ACC112 (cell line): ENCODE measurements around the gene ABCB6.

Source experiments
- H2AFZ ChIP-seq: fragments of 200-600 bp; sonication (generic); one replicate; pipeline ENCODE4 v1.6.0; 2017; ENCODE audit warnings: antibody characterized with exemption, low read length; ENCODE audit not compliant: unreplicated experiment
- H3K27ac ChIP-seq: fragments of 200-600 bp; sonication (generic); 2 replicates; pipeline ENCODE4 v1.5.1; 2014; ENCODE audit warnings: low read depth, mild to moderate bottlenecking, antibody characterized with exemption, low read length, moderate library complexity
- H3K27me3 ChIP-seq: fragments of 200-600 bp; sonication (generic); 2 replicates; pipeline ENCODE4 v1.6.1; 2014; ENCODE audit warnings: mild to moderate bottlenecking, antibody characterized with exemption, low read length, moderate library complexity, mixed read lengths; ENCODE audit not compliant: insufficient read depth
- H3K36me3 ChIP-seq: fragments of 200-600 bp; sonication (generic); 2 replicates; pipeline ENCODE4 v1.6.1; 2016; ENCODE audit warnings: mild to moderate bottlenecking, antibody characterized with exemption, low read length, moderate library complexity, mixed read lengths; ENCODE audit not compliant: insufficient read depth
- H3K4me1 ChIP-seq: fragments of 200-600 bp; sonication (generic); one replicate; pipeline ENCODE4 v1.6.1; 2016; ENCODE audit warnings: low read length, mixed read lengths; ENCODE audit not compliant: insufficient read depth, unreplicated experiment, control insufficient read depth
- H3K4me3 ChIP-seq: fragments of 200-600 bp; sonication (generic); 2 replicates; pipeline ENCODE4 v1.5.1; 2014; ENCODE audit warnings: mild to moderate bottlenecking, low read depth, low read length
- H3K79me2 ChIP-seq: fragments of 200-600 bp; sonication (generic); one replicate; pipeline ENCODE4 v1.6.0; 2016; ENCODE audit warnings: low read length; ENCODE audit not compliant: control insufficient read depth, unreplicated experiment, insufficient read depth

The ABCB6 gene

DNA sequence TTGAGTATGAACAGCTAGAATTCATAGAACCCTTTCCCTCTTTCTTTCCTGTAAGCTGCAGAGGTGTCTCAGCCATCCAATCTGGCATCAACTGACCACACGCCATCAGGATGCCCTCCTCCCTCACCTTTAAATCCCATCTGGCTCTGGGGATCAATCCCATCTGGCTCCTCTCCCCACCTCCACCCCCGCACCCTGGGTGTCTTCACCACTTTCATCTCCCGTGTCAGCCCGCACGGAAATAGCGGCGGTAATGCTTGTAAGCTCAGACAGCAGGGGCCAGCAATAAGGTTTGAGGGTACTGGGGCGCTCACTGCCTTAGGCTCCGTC lies 33.8 kb upstream of the ABCB6 start:
- no peaks in the 10 kb centered on the region for H3K27me3 ChIP-seq
- H3K27ac ChIP-seq = peak overlapping the region; percentile 3; the same call in 1 of the 2 replicates
- peaks cover 41% of the 10 kb centered on the region for H3K4me1 ChIP-seq
- peaks cover 24% of the 10 kb centered on the region for H3K79me2 ChIP-seq
- peak overlapping the region; percentile 90 for H3K4me3 ChIP-seq
- peak overlapping the region; percentile 13 for H2AFZ ChIP-seq
- H3K36me3 ChIP-seq = peaks cover 8% of the 10 kb centered on the region; the same call in 1 of the 2 replicates

DNA sequence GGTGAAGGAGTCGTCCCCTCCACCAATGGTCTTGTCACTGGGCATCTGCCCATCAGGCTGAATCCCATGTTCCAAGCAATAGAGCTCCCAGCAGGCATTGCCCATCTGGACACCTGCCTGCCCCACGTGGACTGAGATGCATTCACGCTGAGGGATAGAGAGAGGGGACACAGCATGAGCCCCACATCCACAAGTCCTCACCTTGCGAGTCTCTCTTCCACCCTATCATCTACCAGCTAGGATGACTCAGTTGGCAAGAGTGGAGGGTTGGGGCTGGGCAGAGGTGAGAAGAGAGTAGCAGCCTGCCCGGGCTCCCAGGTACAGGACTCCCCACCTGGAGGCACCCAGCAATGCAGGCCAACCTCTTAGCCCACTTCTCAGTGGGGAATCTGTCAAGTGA lies 33.3 kb upstream of the ABCB6 start:
- no peak overlapping the region for H2AFZ ChIP-seq
- H3K4me1 ChIP-seq = peaks cover 41% of the 10 kb centered on the region
- peaks cover 28% of the 10 kb centered on the region for H3K79me2 ChIP-seq
- H3K36me3 ChIP-seq = peaks cover 8% of the 10 kb centered on the region; the same call in 1 of the 2 replicates
- H3K27me3 ChIP-seq = no peaks in the 10 kb centered on the region
- peak overlapping the region; percentile 90 for H3K4me3 ChIP-seq
- H3K27ac ChIP-seq = no peak overlapping the region

DNA sequence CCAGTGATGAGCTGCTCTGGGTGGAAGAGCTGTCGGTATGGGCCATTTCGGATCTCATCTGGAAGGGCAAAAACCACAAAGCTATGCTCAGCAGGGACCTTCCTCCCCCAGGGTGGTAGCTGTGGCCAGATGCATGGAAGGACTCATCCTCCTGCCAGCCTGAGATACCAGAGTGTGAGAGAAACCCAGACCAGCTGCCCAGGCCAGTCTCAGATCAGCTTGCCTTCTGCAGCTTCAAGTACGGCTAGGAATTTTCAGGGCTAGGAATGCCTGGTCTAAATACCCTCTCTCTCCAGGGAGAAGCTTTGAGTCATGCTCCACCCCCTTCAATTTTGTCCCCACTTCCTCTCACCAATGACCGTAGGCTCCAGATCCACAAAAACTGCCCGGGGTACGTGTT lies 32.9 kb upstream of the ABCB6 start:
- no peak overlapping the region for H3K27ac ChIP-seq

DNA sequence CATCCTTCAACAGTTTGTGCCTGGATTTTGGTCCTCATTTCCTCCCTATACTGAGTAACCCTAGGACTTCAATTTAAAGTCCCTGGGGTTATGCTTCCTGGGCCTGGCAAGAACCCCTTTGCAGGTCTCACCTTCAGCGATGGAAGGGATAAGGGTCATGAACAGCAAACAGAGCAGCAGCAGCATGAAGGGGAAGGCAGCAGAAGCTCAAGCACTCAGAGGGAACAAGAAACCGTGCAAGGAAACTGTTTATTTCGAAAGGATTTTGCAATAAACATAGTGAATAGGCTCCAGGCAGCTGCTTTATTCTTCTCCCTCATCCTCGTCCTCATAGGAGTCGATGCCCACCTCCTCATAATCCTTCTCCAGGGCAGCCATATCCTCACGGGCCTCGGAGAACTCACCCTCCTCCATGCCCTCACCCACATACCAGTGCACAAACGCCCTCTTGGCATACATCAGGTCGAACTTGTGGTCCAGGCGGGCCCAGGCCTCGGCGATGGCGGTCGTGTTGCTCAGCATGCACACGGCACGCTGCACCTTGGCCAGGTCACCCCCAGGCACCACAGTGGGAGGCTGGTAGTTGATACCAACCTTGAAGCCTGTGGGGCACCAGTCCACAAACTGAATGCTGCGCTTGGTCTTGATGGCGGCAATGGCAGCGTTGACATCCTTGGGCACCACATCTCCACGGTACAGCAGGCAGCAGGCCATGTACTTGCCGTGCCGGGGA lies 31.5 kb upstream of the ABCB6 start:
- H3K27ac ChIP-seq = peak overlapping the region; percentile 88

More for the DNA sequence above, 32.9 kb upstream of the ABCB6 start:
- Histone ChIP-seq H3K27me3 (no peaks in the 10 kb centered on the region), H2AFZ (no peak overlapping the region), H3K4me3 (peak overlapping the region; percentile 90), H3K4me1 (peaks cover 44% of the 10 kb centered on the region), H3K36me3 (peaks cover 8% of the 10 kb centered on the region; the same call in 1 of the 2 replicates), H3K79me2 (peaks cover 31% of the 10 kb centered on the region)

DNA sequence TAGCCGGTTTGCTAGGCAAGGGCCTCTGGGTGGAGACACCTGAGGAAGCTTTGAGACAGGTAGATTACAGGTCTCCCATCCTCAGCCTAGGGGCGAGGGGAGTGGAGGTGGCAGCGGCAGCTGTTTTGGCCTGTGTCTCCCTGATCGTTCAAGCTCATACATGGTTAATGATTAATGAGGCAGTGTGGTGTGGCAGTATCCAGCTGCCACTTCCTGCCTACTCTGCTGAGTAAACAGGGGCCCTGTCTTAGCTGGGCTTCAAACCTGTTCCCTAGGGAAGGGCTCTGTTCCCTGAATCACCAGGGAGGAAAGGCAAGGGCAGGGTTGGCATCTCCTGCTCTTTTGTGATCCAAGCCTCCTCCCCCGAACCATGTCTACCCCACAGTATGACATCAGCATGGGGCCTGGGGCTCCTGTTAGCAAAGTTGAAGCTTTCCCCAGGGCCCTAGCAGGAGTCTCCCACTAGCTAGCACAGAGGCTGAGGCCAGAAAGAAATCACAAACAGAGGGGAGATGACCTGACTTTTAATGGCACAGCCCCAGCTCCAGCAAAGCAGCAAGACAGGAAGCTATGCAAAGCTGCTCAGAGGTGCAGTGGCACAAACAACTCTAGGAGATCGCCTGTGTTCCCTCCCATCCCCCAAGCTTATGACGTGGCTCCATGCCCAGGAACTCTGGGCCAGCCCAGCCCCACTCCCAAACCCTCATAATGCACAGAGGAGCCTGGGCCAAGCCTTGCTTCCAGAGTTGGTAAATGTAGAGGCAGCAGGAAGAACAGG lies 30.6 kb upstream of the ABCB6 start:
- Histone ChIP-seq H3K79me2 (peaks cover 48% of the 10 kb centered on the region), H3K36me3 (peaks cover 8% of the 10 kb centered on the region; the same call in 1 of the 2 replicates), H3K27ac (peak overlapping the region; percentile 88), H3K4me3 (peak overlapping the region; percentile 30), H2AFZ (no peak overlapping the region), H3K27me3 (no peaks in the 10 kb centered on the region), H3K4me1 (peaks cover 55% of the 10 kb centered on the region)

More for the DNA sequence above, 31.5 kb upstream of the ABCB6 start:
- Histone ChIP-seq H3K4me1 (peaks cover 52% of the 10 kb centered on the region), H3K36me3 (peaks cover 8% of the 10 kb centered on the region; the same call in 1 of the 2 replicates), H2AFZ (no peak overlapping the region), H3K27me3 (no peaks in the 10 kb centered on the region), H3K79me2 (peaks cover 43% of the 10 kb centered on the region), H3K4me3 (peak overlapping the region; percentile 2)

DNA sequence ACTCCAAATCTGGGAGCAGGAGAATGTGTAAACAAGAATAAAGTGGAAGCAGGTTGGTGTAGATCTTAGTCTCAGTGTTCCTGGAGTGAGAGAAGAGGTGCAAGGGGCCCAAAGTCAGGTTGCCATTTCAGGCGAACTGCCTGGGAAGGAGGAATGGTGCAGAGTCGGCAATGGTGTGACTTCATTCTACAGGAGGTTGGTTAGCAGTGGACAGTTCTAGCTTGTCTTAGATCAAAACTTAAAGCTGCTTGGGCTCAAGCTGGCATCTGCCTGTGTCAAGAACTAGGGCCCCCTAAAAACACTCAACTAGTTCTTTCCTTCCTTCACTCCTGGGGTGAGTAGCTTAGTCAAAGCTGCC lies 30.1 kb upstream of the ABCB6 start:
- no peak overlapping the region for H2AFZ ChIP-seq
- peak overlapping the region; percentile 88 for H3K27ac ChIP-seq
- peak overlapping the region; percentile 30 for H3K4me3 ChIP-seq
- no peaks in the 10 kb centered on the region for H3K27me3 ChIP-seq
- H3K4me1 ChIP-seq = peaks cover 59% of the 10 kb centered on the region
- peaks cover 8% of the 10 kb centered on the region; the same call in 1 of the 2 replicates for H3K36me3 ChIP-seq
- H3K79me2 ChIP-seq = peaks cover 48% of the 10 kb centered on the region

DNA sequence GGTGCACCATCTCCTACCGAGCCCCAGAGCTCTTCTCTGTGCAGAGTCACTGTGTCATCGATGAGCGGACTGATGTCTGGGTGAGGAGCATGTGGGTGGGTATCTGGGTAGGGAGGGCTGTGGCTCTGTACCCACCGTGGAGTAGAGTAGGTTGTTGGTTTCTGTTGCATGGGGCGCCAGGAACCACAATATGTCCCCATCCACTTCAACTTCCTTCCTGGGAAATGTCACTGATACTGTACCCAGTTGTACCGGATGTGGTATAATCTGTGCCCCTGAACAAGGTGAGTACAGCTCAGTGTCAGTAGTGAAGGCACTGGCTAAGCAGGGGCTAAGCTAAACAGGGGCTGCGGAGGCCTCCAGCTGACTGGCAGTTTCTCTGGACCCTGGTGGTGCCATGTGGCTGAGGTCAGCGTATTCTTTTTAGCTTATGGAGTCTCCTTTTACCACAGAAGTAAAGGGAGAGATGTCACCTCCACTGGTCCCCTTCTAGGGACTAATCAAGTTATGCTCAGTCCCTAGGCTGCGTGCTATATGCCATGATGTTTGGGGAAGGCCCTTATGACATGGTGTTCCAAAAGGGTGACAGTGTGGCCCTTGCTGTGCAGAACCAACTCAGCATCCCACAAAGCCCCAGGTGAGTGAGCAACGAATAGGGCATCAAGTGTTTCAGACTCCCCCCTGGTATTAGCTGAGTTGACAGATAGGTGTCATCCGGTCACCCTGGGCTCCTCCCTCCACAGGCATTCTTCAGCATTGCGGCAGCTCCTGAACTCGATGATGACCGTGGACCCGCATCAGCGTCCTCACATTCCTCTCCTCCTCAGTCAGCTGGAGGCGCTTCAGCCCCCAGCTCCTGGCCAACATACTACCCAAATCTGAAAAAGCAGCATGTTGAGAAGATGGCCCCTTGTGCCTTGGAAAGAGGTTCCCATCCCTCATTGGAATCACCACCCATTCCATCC lies 29.2 kb upstream of the ABCB6 start:
- H2AFZ ChIP-seq = no peak overlapping the region
- peaks cover 59% of the 10 kb centered on the region for H3K4me1 ChIP-seq
- H3K36me3 ChIP-seq = peaks cover 8% of the 10 kb centered on the region; the same call in 1 of the 2 replicates
- no peaks in the 10 kb centered on the region for H3K27me3 ChIP-seq
- peaks cover 47% of the 10 kb centered on the region for H3K79me2 ChIP-seq
- no peak overlapping the region for H3K4me3 ChIP-seq
- peak overlapping the region; percentile 88; the same call in 1 of the 2 replicates for H3K27ac ChIP-seq

DNA sequence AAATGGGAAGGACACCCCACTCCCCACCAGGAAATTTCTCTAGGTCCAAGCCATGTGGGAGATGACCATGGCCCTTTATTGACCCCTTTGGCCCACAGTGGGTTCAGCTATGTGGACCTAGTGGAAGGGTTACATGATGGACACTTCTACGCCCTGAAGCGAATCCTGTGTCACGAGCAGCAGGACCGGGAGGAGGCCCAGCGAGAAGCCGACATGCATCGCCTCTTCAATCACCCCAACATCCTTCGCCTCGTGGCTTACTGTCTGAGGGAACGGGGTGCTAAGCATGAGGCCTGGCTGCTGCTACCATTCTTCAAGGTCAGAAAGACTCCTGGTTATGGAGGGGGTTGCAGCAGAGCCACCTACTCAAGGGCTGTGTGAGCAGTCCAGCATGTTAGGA lies 27.8 kb upstream of the ABCB6 start:
- H2AFZ ChIP-seq = no peak overlapping the region
- peaks cover 48% of the 10 kb centered on the region for H3K4me1 ChIP-seq
- H3K36me3 ChIP-seq = peaks cover 8% of the 10 kb centered on the region; the same call in 1 of the 2 replicates
- peak overlapping the region; percentile 88; the same call in 1 of the 2 replicates for H3K27ac ChIP-seq
- peaks cover 33% of the 10 kb centered on the region for H3K79me2 ChIP-seq
- peak overlapping the region; percentile 97 for H3K4me3 ChIP-seq
- no peaks in the 10 kb centered on the region for H3K27me3 ChIP-seq

DNA sequence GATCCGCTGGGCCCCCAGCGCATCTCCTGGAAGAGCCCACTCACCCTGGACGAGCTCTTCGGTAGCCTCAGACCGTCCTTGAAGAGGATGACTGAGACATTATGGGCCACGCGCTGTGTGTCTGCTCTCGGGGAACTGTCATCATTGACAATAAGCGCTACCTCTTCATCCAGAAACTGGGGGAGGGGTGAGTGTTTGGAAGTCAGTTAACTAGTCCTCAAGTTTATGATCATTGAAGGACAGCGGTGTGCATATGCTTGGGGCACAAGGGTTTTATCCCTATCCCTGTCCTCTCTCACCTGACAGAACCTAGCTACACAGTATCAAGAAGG lies 27.1 kb upstream of the ABCB6 start:
- Histone ChIP-seq H3K27me3 (no peaks in the 10 kb centered on the region), H3K4me3 (peak overlapping the region; percentile 97), H3K4me1 (peaks cover 44% of the 10 kb centered on the region), H3K79me2 (peaks cover 29% of the 10 kb centered on the region), H2AFZ (peak overlapping the region; percentile 73), H3K27ac (peak overlapping the region; percentile 88), H3K36me3 (peaks cover 8% of the 10 kb centered on the region; the same call in 1 of the 2 replicates)
